ENCODE data around the gene CGNL1.

- no peak for TF ChIP-seq ZFX (IDR thresholded peaks at IDR 0.05)
- TF ChIP-seq CTCF (conservative IDR thresholded peaks at IDR 0.05), result no peak
Measured at GRCh38 chr15:57550640-57551039, 174.3 kb downstream of the CGNL1 start.

Measured in C4-2B (cell line).